HUES64 (cell line): ENCODE data around the gene WDR44.
"Not testable (repeated sequence)": the region's sequence is repeated elsewhere in the genome, so short reads cannot be mapped to it uniquely, and the experiment has no call there.

Experiments
- H3K27ac ChIP-seq: 2 replicates; pipeline ENCODE4 v1.7.0; 2013; ENCODE audit warnings: low read depth, low read length, inconsistent platforms
- H3K27me3 ChIP-seq: 2 replicates; pipeline ENCODE4 v1.6.1; 2013; ENCODE audit warnings: mild to moderate bottlenecking, low read length; ENCODE audit not compliant: insufficient read depth
- H3K36me3 ChIP-seq: 2 replicates; pipeline ENCODE4 v1.6.1; 2013; ENCODE audit warnings: mild to moderate bottlenecking, low read length; ENCODE audit not compliant: insufficient read depth
- H3K4me1 ChIP-seq: 2 replicates; pipeline ENCODE4 v1.6.1; 2013; ENCODE audit warnings: mild to moderate bottlenecking, low read length, moderate library complexity; ENCODE audit not compliant: insufficient read depth
- H3K4me3 ChIP-seq: 2 replicates; pipeline ENCODE4 v1.5.1; 2013; ENCODE audit warnings: mild to moderate bottlenecking, low read length, moderate library complexity
- H3K9ac ChIP-seq: 2 replicates; pipeline ENCODE4 v1.6.1; 2013; ENCODE audit warnings: mild to moderate bottlenecking, low read depth, low read length
- H3K9me3 ChIP-seq: 2 replicates; pipeline ENCODE4 v1.6.1; 2013; ENCODE audit warnings: low read depth, low read length; ENCODE audit not compliant: insufficient read depth
- WGBS: fragments of 150-250, 120-280 bp; methylation state at CpG from one replicate; pipeline ENCODE4 v1.1.7; 2013; ENCODE audit warnings: missing lambda C conversion rate; 5-methylcytosine and 5-hydroxymethylcytosine counted together

WDR44 gene

DNA sequence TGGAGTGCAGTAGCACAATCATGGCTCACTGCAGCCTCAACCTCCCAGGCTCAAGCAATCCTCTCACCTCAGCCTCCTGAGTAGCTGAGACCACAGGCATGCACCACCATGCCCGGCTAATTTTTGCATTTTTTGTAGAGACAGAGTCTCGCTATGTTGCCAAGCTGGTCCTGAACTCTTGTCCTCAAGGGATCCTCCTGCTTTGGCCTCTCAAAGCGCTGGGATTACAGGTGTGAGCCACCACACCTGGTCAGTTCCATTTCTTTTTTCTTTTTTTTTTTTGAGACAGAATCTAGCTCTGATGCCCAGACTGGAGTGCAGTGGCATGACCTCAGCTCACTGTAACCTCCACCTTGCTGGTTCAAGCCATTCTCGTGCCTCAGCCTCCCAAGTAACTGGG is 136.5 kb downstream of the WDR44 start:
- H3K4me1 ChIP-seq, H3K27me3 ChIP-seq, H3K27ac ChIP-seq, H3K36me3 ChIP-seq, H3K4me3 ChIP-seq, H3K9me3 ChIP-seq, H3K9ac ChIP-seq: not testable (repeated sequence)
- 91% methylated on average over 4 of the region's 4 CpGs for WGBS

GRCh38 chrX:118484216-118484903 is 138.5 kb downstream of the WDR44 start:
- Histone ChIP-seq H3K36me3 (no peaks in the 10 kb centered on the region), H3K27ac (no peak overlapping the region), H3K4me3 (no peak overlapping the region), H3K4me1 (no peaks in the 10 kb centered on the region), H3K9ac (no peak overlapping the region), H3K27me3 (no peaks in the 10 kb centered on the region), H3K9me3 (no peaks in the 10 kb centered on the region)
- 93% methylated on average over 6 of the region's 9 CpGs for WGBS

DNA sequence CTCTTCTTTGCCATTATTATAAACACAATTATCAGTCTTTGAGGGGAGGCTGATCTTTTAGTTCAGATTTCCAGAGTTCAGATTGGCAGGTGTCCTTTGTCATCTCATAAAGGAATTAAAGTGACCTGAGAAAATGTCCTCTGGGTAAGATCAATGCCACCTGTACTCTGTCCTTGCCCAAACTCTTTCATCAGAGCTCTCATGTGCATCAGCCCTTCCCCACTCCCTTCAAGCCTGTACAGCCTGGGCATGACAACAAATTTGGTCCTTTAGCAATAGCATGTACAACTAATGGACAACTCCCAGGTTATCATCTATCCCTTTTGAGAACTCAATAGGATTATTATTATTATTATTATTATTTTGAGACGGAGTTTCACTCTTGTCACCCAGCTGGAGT is 140.8 kb downstream of the WDR44 start:
- WGBS, result 89% methylated on average over 1 of the region's 1 CpG
- H3K27me3 ChIP-seq, result not testable (repeated sequence)

GRCh38 chrX:118493016-118493415 is 147.1 kb downstream of the WDR44 start:
- 95% methylated on average over 3 of the region's 3 CpGs for WGBS
- no peaks in the 10 kb centered on the region for H3K9me3 ChIP-seq
- H3K36me3 ChIP-seq, result no peaks in the 10 kb centered on the region
- no peak overlapping the region for H3K27ac ChIP-seq
- H3K4me3 ChIP-seq, result no peak overlapping the region
- peaks cover 20% of the 10 kb centered on the region for H3K27me3 ChIP-seq
- peaks cover 17% of the 10 kb centered on the region; the same call in 1 of the 2 replicates for H3K4me1 ChIP-seq
- no peak overlapping the region for H3K9ac ChIP-seq

More for the DNA sequence above, 140.8 kb downstream of the WDR44 start:
- H3K9ac ChIP-seq, H3K4me1 ChIP-seq, H3K36me3 ChIP-seq, H3K27ac ChIP-seq, H3K4me3 ChIP-seq, H3K9me3 ChIP-seq: not testable (repeated sequence)

GRCh38 chrX:118493653-118494297 is 147.9 kb downstream of the WDR44 start:
- Histone ChIP-seq H3K27me3 (peaks cover 24% of the 10 kb centered on the region), H3K27ac (no peak overlapping the region), H3K4me1 (peaks cover 24% of the 10 kb centered on the region), H3K9ac (no peak overlapping the region), H3K9me3 (no peaks in the 10 kb centered on the region), H3K36me3 (no peaks in the 10 kb centered on the region), H3K4me3 (no peak overlapping the region)
- 100% methylated on average over 2 of the region's 3 CpGs for WGBS

- Histone ChIP-seq H3K9me3 (no peaks in the 10 kb centered on the region), H3K27me3 (peaks cover 24% of the 10 kb centered on the region), H3K27ac (peak within 1 kb of the TSS; percentile 83; the same call in 1 of the 2 replicates), H3K4me3 (peak within 1 kb of the TSS; percentile 64), H3K36me3 (no peaks in the 10 kb centered on the region), H3K9ac (peak within 1 kb of the TSS; percentile 84), H3K4me1 (peaks cover 33% of the 10 kb centered on the region)
- WGBS, result 2% methylated on average over 61 of the region's 64 CpGs
Observed at GRCh38 chrX:118495061-118495921, 149.4 kb downstream of the WDR44 start, which contains the start of gene DOCK11. TSS of gene DOCK11 (plus strand) at chrX:118495815. CDS start at chrX:118495972, 157 bp downstream.

DNA sequence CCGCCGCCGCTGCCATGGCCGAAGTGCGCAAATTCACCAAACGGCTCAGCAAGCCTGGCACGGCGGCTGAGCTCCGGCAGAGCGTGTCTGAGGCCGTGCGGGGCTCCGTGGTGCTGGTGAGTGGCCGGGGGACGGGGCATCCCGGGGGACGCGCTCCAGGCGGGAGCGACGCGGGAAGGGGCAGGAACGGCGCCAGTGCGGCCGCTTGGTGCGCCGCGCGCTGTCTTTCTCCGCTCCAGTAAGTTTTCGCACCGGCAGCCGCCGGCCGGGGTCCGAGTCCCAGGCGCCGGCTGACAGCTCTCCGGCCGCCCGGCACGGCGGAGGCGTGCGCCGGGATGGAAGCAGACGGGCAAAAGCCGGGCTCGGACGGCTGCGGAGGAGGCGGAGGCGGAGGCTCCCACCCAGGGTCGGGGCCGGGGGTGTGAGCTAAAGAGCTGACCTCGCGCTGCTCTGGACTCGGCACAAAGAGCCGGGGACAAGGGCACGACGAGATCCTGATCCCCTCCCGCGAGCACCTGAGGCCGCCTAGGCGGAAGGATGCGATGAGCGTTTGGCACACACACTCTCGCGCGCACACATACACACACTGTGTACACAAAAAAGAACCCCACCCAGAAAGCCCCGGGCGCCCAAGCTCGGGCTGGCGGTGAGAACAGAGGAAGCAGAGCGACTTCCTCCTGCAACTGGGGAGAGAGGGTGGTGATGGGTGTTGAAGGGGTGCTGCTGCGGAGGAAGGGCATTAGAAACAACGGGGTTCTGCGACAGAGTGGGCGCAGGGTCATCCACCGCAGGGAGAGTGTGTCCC is 150.3 kb downstream of the WDR44 start:
- Histone ChIP-seq H3K4me1 (peaks cover 33% of the 10 kb centered on the region), H3K9ac (peak overlapping the region; percentile 61), H3K4me3 (peak overlapping the region; percentile 64), H3K27ac (no peak overlapping the region), H3K36me3 (no peaks in the 10 kb centered on the region), H3K27me3 (peaks cover 24% of the 10 kb centered on the region), H3K9me3 (no peaks in the 10 kb centered on the region)
- under 1% methylated on average over 81 of the region's 81 CpGs for WGBS

DNA sequence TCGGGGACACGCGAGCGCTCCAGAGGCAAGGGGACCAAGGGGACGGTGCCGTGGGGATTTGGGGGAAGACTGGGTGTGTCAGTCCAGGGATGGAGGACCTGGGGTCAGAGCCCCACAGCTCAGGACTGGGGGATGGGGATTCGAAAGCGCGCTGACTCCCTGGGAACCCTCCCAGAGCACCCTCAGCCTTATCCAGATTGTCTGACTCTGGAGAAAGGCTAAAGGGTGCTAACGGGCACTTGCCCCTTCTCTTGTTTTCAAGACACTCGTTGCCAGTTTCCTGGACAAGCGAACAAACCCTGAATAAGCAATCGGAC is 150.8 kb downstream of the WDR44 start:
- Histone ChIP-seq H3K4me1 (peaks cover 33% of the 10 kb centered on the region), H3K9ac (peak overlapping the region; percentile 47; the same call in 1 of the 2 replicates), H3K4me3 (peak overlapping the region; percentile 64), H3K36me3 (no peaks in the 10 kb centered on the region), H3K9me3 (no peaks in the 10 kb centered on the region), H3K27me3 (peaks cover 24% of the 10 kb centered on the region), H3K27ac (no peak overlapping the region)
- 3% methylated on average over 12 of the region's 13 CpGs for WGBS

- 23% methylated on average over 4 of the region's 7 CpGs for WGBS
- Histone ChIP-seq H3K27me3 (peaks cover 24% of the 10 kb centered on the region), H3K9me3 (no peaks in the 10 kb centered on the region), H3K9ac (0 out of 2 replicates have a peak overlapping the region, but pooled peaks have one; percentile 47), H3K36me3 (no peaks in the 10 kb centered on the region), H3K27ac (no peak overlapping the region), H3K4me3 (peak overlapping the region; percentile 64), H3K4me1 (peaks cover 33% of the 10 kb centered on the region)
Observed at GRCh38 chrX:118497180-118497818, 151.4 kb downstream of the WDR44 start.

GRCh38 chrX:118498351-118498750 is 152.4 kb downstream of the WDR44 start:
- H3K9ac ChIP-seq, result no peak overlapping the region
- 100% methylated on average over 1 of the region's 3 CpGs for WGBS

More at GRCh38 chrX:118498351-118498750, 152.4 kb downstream of the WDR44 start:
- Histone ChIP-seq H3K27ac (no peak overlapping the region), H3K27me3 (peaks cover 24% of the 10 kb centered on the region), H3K4me1 (peaks cover 33% of the 10 kb centered on the region), H3K36me3 (no peaks in the 10 kb centered on the region), H3K4me3 (no peak overlapping the region), H3K9me3 (no peaks in the 10 kb centered on the region)
